ENCODE results near the gene DENND1A. TPM values are rescaled to one million over a fixed set of nuclear protein-coding genes. Genes with fewer than 3 reads are reported as not detected.

The DENND1A gene
- total RNA-seq, 1 donor from 2014 or later: 15.4 TPM

DNA sequence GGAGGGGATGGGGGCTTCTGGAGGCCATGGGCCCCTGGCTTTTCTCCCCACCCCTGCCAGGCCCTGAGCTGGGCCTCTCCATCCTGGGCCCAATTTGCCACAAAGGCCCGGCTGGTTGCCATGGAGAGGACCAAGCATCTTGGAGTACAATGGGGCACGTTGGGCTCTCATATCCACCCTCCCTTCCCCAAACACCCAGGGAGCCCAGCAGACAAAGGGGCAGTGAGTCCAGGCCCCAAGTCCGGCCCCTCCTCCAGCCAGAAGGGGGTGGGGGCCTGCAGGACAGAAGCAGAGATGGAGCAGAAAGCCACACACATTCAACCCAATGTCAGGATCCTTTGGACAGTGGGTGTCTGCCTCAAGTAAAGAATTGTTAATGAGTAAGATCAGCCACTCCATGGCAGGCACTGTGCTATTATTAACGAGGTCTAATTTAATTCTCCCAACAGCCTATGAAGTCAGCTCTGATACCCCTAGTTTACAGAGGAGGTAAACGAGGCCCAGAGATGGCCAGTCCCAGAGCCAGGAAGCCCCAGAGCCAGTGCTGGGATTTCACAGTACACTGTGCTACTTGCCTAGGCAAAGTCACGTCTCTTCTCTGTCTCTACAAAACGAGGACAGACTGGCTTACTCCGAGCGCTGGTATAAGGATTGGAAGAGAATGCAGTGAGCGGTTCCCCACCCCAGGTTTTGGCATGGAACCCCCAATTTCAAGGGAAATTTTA, 571.6 kb downstream of the DENND1A start:
- intact Hi-C loops (cut with DNase I): no loop called here
- Histone ChIP-seq H3K4me1 (no peaks in the 10 kb centered on the region), H3K36me3 (no peaks in the 10 kb centered on the region), H3K27ac (no peak overlapping the region), H3K27me3 (peaks cover 12% of the 10 kb centered on the region), H3K9me3 (no peaks in the 10 kb centered on the region), H3K4me3 (no peak overlapping the region)
- TF ChIP-seq, protein P1, sequence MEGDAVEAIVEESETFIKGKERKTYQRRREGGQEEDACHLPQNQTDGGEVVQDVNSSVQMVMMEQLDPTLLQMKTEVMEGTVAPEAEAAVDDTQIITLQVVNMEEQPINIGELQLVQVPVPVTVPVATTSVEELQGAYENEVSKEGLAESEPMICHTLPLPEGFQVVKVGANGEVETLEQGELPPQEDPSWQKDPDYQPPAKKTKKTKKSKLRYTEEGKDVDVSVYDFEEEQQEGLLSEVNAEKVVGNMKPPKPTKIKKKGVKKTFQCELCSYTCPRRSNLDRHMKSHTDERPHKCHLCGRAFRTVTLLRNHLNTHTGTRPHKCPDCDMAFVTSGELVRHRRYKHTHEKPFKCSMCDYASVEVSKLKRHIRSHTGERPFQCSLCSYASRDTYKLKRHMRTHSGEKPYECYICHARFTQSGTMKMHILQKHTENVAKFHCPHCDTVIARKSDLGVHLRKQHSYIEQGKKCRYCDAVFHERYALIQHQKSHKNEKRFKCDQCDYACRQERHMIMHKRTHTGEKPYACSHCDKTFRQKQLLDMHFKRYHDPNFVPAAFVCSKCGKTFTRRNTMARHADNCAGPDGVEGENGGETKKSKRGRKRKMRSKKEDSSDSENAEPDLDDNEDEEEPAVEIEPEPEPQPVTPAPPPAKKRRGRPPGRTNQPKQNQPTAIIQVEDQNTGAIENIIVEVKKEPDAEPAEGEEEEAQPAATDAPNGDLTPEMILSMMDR (IDR thresholded peaks at IDR 0.05): no peak
- ATAC-seq (no peak), DNase-seq (no peak)

DNA sequence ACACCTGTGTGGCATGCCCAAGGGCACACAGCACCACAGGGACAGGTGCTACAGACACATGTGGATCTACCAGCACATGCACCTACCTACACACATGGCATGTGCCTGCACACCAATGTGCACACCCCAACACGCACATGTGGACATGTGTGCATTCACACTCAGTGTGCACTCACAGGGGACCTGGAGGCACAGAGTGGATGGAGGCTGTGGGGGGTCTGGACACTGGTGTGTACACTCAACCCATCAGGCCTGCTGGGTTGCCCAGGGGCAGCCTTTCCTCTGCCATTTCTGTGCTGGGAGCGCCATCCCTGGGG, 572.2 kb downstream of the DENND1A start:
- Histone ChIP-seq H3K27ac (no peak overlapping the region), H3K36me3 (no peaks in the 10 kb centered on the region), H3K4me1 (no peaks in the 10 kb centered on the region), H3K4me3 (no peak overlapping the region), H3K9me3 (no peaks in the 10 kb centered on the region), H3K27me3 (peaks cover 14% of the 10 kb centered on the region)
- TF ChIP-seq, protein P1 (IDR thresholded peaks at IDR 0.05): no peak
- ATAC-seq (no peak), DNase-seq (no peak)
- intact Hi-C loops (cut with DNase I): no loop called here

DNA sequence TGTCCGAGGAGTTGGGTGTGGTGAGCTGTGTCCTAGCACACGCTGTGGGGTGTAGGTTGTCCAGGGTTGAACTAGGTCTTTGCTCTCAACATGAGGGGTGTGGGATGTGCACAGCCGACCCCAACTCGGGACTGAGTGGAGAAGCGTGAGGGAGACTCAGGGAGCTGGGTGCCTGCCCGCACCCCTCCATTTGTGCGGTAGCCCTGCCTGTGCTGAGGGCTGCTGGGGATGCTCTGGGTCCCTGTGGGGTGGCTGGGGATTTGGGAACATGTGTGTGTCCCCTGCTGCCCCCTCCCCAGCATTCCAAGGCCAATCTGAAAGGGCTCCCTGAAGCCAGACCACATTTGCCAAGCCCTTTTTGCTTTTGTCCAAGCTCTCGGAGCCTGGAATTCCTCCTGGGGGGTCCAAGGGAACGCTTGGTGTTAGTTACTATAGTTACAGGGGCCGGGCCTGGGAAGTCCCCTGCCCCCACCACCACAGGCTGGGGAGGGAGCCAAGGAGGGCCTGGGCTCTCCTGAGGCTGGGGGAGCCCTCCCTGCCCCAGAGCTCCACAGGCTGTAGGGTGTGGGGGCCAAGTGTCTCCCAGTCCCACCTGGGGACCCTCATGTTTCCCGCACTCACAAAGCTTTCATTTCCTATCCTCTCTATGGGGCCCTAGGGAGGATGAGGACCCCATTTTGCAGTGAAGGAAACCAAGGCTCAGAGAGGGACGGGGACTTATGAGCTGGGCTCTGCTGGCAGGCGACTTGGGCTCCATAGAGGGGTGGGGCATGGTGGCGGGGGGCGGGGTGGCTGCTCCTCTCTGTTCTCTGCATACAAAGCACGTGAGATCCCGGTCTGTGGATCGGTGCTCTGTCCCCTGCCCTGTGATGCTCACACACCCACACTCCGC, 572.8 kb downstream of the DENND1A start:
- DNase-seq: no peak
- peaks cover 14% of the 10 kb centered on the region for H3K27me3 ChIP-seq
- H3K4me1 ChIP-seq: no peaks in the 10 kb centered on the region
- H3K36me3 ChIP-seq: no peaks in the 10 kb centered on the region
- H3K4me3 ChIP-seq: no peak overlapping the region
- no peak overlapping the region for H3K27ac ChIP-seq
- TF ChIP-seq, protein P1 (IDR thresholded peaks at IDR 0.05): no peak
- ATAC-seq: no peak
- no peaks in the 10 kb centered on the region for H3K9me3 ChIP-seq
- intact Hi-C loops (cut with DNase I): no loop called here

GRCh38 chr9:123355761-123356431, 574.0 kb downstream of the DENND1A start, which contains the start of gene CRB2:
CRB2 (plus strand) TSS chr9:123356197; CDS start chr9:123356261, 64 bp downstream.
- Histone ChIP-seq H3K4me3 (no peak within 1 kb of the TSS), H3K4me1 (no peaks in the 10 kb centered on the region), H3K27ac (no peak within 1 kb of the TSS), H3K9me3 (no peaks in the 10 kb centered on the region), H3K36me3 (no peaks in the 10 kb centered on the region), H3K27me3 (peaks cover 14% of the 10 kb centered on the region)
- intact Hi-C loops (cut with DNase I): no loop called here
- no peak for ATAC-seq
- TF ChIP-seq, protein P1 (IDR thresholded peaks at IDR 0.05): no peak
- no peak for DNase-seq

- Histone ChIP-seq H3K27me3 (peaks cover 14% of the 10 kb centered on the region), H3K36me3 (no peaks in the 10 kb centered on the region), H3K4me1 (no peaks in the 10 kb centered on the region), H3K9me3 (no peaks in the 10 kb centered on the region), H3K27ac (no peak overlapping the region), H3K4me3 (no peak overlapping the region)
- TF ChIP-seq, protein P1 (IDR thresholded peaks at IDR 0.05): no peak
- DNase-seq (no peak), ATAC-seq (no peak)
- intact Hi-C loops (cut with DNase I): no loop called here
Observed at GRCh38 chr9:123354806-123355508, 575.0 kb downstream of the DENND1A start.

All from upper lobe of right lung (tissue), 1 donor.